ENCODE data around the gene GTF3C1.

DNA sequence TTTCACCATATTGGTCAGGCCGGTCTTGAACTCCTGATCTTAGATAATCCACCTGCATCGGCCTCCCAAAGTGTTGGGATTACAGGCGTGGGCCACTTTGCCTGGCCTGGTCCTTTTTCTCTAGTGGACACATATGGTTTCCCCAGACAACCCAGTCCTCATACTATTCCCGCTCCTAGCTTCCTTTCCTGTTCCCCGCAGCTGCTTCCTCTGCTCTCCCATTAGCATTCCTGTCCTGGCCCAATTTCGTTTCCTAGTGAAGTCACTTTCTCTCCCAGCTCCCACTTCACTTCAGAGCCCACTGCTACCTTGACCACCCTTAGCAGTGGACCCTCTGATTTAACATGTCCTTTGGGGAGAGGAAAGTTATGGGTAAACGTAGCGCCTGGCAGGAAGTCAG lies 11.5 kb upstream of the GTF3C1 start:
- TF ChIP-seq, protein P1, sequence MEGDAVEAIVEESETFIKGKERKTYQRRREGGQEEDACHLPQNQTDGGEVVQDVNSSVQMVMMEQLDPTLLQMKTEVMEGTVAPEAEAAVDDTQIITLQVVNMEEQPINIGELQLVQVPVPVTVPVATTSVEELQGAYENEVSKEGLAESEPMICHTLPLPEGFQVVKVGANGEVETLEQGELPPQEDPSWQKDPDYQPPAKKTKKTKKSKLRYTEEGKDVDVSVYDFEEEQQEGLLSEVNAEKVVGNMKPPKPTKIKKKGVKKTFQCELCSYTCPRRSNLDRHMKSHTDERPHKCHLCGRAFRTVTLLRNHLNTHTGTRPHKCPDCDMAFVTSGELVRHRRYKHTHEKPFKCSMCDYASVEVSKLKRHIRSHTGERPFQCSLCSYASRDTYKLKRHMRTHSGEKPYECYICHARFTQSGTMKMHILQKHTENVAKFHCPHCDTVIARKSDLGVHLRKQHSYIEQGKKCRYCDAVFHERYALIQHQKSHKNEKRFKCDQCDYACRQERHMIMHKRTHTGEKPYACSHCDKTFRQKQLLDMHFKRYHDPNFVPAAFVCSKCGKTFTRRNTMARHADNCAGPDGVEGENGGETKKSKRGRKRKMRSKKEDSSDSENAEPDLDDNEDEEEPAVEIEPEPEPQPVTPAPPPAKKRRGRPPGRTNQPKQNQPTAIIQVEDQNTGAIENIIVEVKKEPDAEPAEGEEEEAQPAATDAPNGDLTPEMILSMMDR (IDR thresholded peaks at IDR 0.05; ENCODE audit: low read depth, low read length) = no peak
- no peak for TF ChIP-seq EZH2phosphoT487 (IDR thresholded peaks at IDR 0.05; ENCODE audit: low read depth)

Data from OCI-LY3 (cell line).